Measurements from ENCODE around the gene INPP5K.

GRCh38 chr17:1480747-1481465 lies 35.5 kb downstream of the INPP5K start:
- TF ChIP-seq CTCF (IDR thresholded peaks at IDR 0.05), result no peak
- no peak for TF ChIP-seq EZH2 (IDR thresholded peaks at IDR 0.05; ENCODE audit: borderline replicate concordance, insufficient read depth, low read depth, low read length, poor library complexity, severe bottlenecking)

Measured in B cell (primary cell).